IMR-90 (cell line): Measurements from ENCODE around the gene CREB5.

Experiments
- POLR2A ChIP-seq: IDR thresholded peaks from 2 replicates; pipeline ENCODE4 v1.6.1; 2012; ENCODE audit warnings: mild to moderate bottlenecking, low read depth, low read length
- TF ChIP-seq, protein P1 (sequence below): conservative IDR thresholded peaks from 2 replicates; pipeline ENCODE4 v1.5.1; 2012; ENCODE audit warnings: mild to moderate bottlenecking, low read depth, low read length, improper control_type of control experiment

DNA sequence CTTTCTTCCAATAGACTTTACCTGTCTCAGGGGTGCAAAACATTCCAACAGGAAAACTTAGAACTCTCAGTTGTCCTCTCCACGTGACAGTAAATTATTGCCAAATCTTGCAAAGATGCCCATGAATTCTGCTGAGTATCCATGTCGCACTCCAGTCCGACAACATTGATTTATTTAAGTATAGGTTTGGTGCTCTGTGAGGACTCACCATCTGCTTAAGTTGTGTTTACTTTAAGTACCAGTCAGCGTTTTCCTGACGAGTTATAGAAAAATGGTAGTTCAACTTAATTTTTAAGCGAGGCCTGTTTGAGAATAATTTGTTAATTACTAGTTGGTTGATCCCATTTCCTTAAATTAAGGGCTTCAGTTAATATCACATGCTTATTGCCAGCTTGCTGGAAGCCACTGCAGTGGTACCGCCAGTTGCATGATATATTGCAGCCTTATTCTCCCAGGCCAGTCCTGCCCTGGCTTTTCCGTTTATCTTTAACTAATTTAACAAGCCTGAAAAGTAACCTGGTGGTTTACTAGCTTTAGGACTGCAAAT is 27.8 kb downstream of the CREB5 start:
- TF ChIP-seq, protein P1, sequence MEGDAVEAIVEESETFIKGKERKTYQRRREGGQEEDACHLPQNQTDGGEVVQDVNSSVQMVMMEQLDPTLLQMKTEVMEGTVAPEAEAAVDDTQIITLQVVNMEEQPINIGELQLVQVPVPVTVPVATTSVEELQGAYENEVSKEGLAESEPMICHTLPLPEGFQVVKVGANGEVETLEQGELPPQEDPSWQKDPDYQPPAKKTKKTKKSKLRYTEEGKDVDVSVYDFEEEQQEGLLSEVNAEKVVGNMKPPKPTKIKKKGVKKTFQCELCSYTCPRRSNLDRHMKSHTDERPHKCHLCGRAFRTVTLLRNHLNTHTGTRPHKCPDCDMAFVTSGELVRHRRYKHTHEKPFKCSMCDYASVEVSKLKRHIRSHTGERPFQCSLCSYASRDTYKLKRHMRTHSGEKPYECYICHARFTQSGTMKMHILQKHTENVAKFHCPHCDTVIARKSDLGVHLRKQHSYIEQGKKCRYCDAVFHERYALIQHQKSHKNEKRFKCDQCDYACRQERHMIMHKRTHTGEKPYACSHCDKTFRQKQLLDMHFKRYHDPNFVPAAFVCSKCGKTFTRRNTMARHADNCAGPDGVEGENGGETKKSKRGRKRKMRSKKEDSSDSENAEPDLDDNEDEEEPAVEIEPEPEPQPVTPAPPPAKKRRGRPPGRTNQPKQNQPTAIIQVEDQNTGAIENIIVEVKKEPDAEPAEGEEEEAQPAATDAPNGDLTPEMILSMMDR, result no peak
- TF ChIP-seq POLR2A, result no peak
